NT2/D1 (cell line): ENCODE measurements around the gene TEX30.

Source experiments
- SUZ12 ChIP-seq: IDR thresholded peaks from 2 replicates; pipeline ENCODE4 v1.6.1; 2011; ENCODE audit not compliant: insufficient read length, insufficient read depth; ENCODE audit errors: extremely low read depth
- YY1 ChIP-seq: IDR thresholded peaks from 2 replicates; pipeline ENCODE4 v1.6.1; 2011; ENCODE audit not compliant: insufficient read length, insufficient read depth

DNA sequence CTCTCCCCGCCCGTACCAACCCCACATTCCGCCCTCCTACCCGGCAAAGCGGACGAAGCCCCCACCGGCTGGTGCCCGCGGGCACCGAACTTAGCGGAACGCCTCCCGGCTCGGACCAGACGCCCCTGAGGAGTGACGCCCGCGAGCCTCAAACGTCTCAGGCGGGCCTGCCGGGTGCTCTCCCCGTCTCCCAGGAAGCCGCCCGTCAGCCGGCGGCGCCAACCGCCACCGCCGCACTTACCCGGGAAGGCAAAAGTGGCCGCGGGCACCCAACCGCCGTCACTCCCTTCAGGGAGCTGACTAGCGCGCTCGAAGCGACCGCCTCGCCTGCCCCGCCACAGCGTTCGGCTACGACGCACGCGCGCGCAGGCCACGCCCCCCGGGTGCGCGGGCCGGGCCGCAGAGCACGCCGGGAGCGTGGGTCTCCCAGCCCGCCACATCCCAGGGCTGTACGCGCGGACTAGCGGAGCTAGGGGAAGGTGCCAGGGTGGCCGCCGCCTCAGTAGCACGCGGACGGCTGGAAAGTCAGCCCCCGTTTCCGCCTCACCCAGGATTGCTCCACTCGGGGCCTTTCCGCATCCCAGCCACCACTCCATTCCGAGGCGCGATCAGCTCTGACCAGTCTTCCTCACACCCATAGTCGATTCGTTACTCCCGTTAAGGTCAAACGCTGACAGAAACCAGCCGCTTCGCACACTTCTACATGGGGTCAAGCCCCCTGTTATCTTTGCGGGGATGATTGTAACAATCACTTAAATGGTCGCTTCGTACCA is at the start of gene TEX30:
- TF ChIP-seq YY1 (no peak), SUZ12 (no peak)
